Activated CD4-positive, alpha-beta T cell treated with anti-CD3 and anti-CD28 coated beads, Interleukin-2, Interleukin-6, amounts not matched to agents 100 ng/mL and 50 ng/mL, durations not matched to agents 16 hours and 8 hours (primary cell): Measurements from ENCODE around the gene KLHL40.

Experiments
- DNase-seq: peaks from one replicate; pipeline ENCODE4 v3.0.0-alpha.2; 2020

The KLHL40 gene

GRCh38 chr3:42672515-42672914, 12.8 kb upstream of the KLHL40 start:
- no peak for DNase-seq

GRCh38 chr3:42673082-42673481, 12.3 kb upstream of the KLHL40 start:
- DNase-seq, result no peak

- DNase-seq, result no peak
Observed at GRCh38 chr3:42674146-42674545, 11.2 kb upstream of the KLHL40 start.

GRCh38 chr3:42675909-42676308, 9.4 kb upstream of the KLHL40 start:
- DNase-seq, result no peak

- no peak for DNase-seq
Observed at GRCh38 chr3:42678447-42678846, 6.9 kb upstream of the KLHL40 start.

- DNase-seq, result no peak
Observed at GRCh38 chr3:42680271-42680670, 5.1 kb upstream of the KLHL40 start.

- DNase-seq, result no peak
Observed at GRCh38 chr3:42680806-42681205, 4.5 kb upstream of the KLHL40 start.

GRCh38 chr3:42681361-42682038, 3.8 kb upstream of the KLHL40 start:
- DNase-seq, result no peak

- no peak for DNase-seq
Observed at GRCh38 chr3:42682301-42683070, 2.9 kb upstream of the KLHL40 start.

GRCh38 chr3:42683875-42684598, 1.3 kb upstream of the KLHL40 start:
- peak; percentile 68 for DNase-seq

GRCh38 chr3:42684632-42685362, 540 bp upstream of the KLHL40 start:
- no peak for DNase-seq

GRCh38 chr3:42685891-42686820, 819 bp downstream of the KLHL40 start:
- no peak for DNase-seq

- DNase-seq, result no peak
Observed at GRCh38 chr3:42686832-42687650, 1.7 kb downstream of the KLHL40 start.

GRCh38 chr3:42688016-42688415, 2.7 kb downstream of the KLHL40 start:
- DNase-seq, result no peak

GRCh38 chr3:42688487-42689420, 3.4 kb downstream of the KLHL40 start:
- no peak for DNase-seq

- no peak for DNase-seq
Observed at GRCh38 chr3:42689421-42690014, 4.2 kb downstream of the KLHL40 start.

GRCh38 chr3:42690191-42690590, 4.9 kb downstream of the KLHL40 start:
- DNase-seq, result no peak

- DNase-seq, result no peak
Observed at GRCh38 chr3:42690766-42691680, 5.7 kb downstream of the KLHL40 start.
